Stimulated activated CD4-positive, alpha-beta T cell treated with anti-CD3 and anti-CD28 coated beads, TNF-alpha, amount 100 ng/mL, for 48 hours (primary cell): ENCODE measurements around the gene HOXA7.

Experiments used
- DNase-seq, 3 donors: peaks; one replicate each; pipeline ENCODE4 v3.0.0-alpha.2; 2020; ENCODE audit warnings: low read depth in 3 of 3

HOXA7 gene

GRCh38 chr7:27193335-27194001, 37.0 kb upstream of the HOXA7 start:
- DNase-seq = no peak

- DNase-seq = no peak
These were observed 36.3 kb upstream of the HOXA7 start for GRCh38 chr7:27192546-27193334.

GRCh38 chr7:27191833-27192545, 35.5 kb upstream of the HOXA7 start:
- DNase-seq = no peak

- DNase-seq = no peak
These were observed 34.8 kb upstream of the HOXA7 start for GRCh38 chr7:27191161-27191731.

- DNase-seq = no peak
These were observed 33.7 kb upstream of the HOXA7 start for GRCh38 chr7:27189997-27190748.

- no peak for DNase-seq
These were observed 33.0 kb upstream of the HOXA7 start for GRCh38 chr7:27189295-27189996.

- DNase-seq = no peak
These were observed 32.2 kb upstream of the HOXA7 start for GRCh38 chr7:27188386-27189294.

- no peak for DNase-seq
These were observed 31.3 kb upstream of the HOXA7 start for GRCh38 chr7:27187475-27188385.

GRCh38 chr7:27186668-27187474, 30.4 kb upstream of the HOXA7 start:
- DNase-seq = no peak

- DNase-seq = no peak
These were observed 29.6 kb upstream of the HOXA7 start for GRCh38 chr7:27185854-27186667.

- no peak for DNase-seq
These were observed 28.8 kb upstream of the HOXA7 start, which contains the start of gene HOXA11 for GRCh38 chr7:27185013-27185853. TSS of gene HOXA11 (minus strand) at chr7:27185232. CDS start at chr7:27185144, 88 bp downstream.

GRCh38 chr7:27184337-27185012, 28.0 kb upstream of the HOXA7 start:
- DNase-seq = no peak

- no peak for DNase-seq
These were observed 27.3 kb upstream of the HOXA7 start for GRCh38 chr7:27183682-27184336.

- DNase-seq = no peak
These were observed 26.6 kb upstream of the HOXA7 start for GRCh38 chr7:27182861-27183681.
